ENCODE results near the gene MYRIP. TPM values are rescaled to one million over a fixed set of nuclear protein-coding genes. Genes with fewer than 3 reads are reported as not detected.

The MYRIP gene
- total RNA-seq, 1 donor from 2014 or later: 0.70 TPM

GRCh38 chr3:39941931-39942330, 132.5 kb downstream of the MYRIP start:
- DNase-seq (ENCODE audit: low spot score): no peak
- intact Hi-C loops (cut with DNase I): no loop called here

GRCh38 chr3:39960515-39961191, 151.2 kb downstream of the MYRIP start:
- DNase-seq (ENCODE audit: low spot score): no peak
- intact Hi-C loops (cut with DNase I): loop anchor here (5.0 kb wide), 1 partner anchor 48 kb away; no protein-coding TSS in a partner anchor

GRCh38 chr3:39961230-39961629, 151.8 kb downstream of the MYRIP start:
- DNase-seq (ENCODE audit: low spot score): no peak
- intact Hi-C loops (cut with DNase I): loop anchor here (5.0 kb wide), 1 partner anchor 49 kb away; no protein-coding TSS in a partner anchor

- intact Hi-C loops (cut with DNase I): loop anchor here (5.0 kb wide), 1 partner anchor 50 kb away; no protein-coding TSS in a partner anchor
- DNase-seq (ENCODE audit: low spot score): no peak
Observed at GRCh38 chr3:39962581-39962980, 153.2 kb downstream of the MYRIP start.

- no peak for DNase-seq (ENCODE audit: low spot score)
- intact Hi-C loops (cut with DNase I): no loop called here
Observed at GRCh38 chr3:39965461-39965860, 156.1 kb downstream of the MYRIP start.

GRCh38 chr3:39965997-39966396, 156.6 kb downstream of the MYRIP start:
- intact Hi-C loops (cut with DNase I): no loop called here
- DNase-seq (ENCODE audit: low spot score): no peak

GRCh38 chr3:39970982-39971381, 161.6 kb downstream of the MYRIP start:
- intact Hi-C loops (cut with DNase I): no loop called here

GRCh38 chr3:39971559-39972031, 162.2 kb downstream of the MYRIP start:
- intact Hi-C loops (cut with DNase I): no loop called here
- DNase-seq (ENCODE audit: low spot score): no peak

More at GRCh38 chr3:39970982-39971381, 161.6 kb downstream of the MYRIP start:
- no peak for DNase-seq (ENCODE audit: low spot score)

GRCh38 chr3:39972508-39972907, 163.1 kb downstream of the MYRIP start:
- no peak for DNase-seq (ENCODE audit: low spot score)
- intact Hi-C loops (cut with DNase I): no loop called here

GRCh38 chr3:39977058-39977794, 167.8 kb downstream of the MYRIP start:
- intact Hi-C loops (cut with DNase I): no loop called here
- no peak for DNase-seq (ENCODE audit: low spot score)

- DNase-seq (ENCODE audit: low spot score): no peak
Observed at GRCh38 chr3:39978308-39978707, 168.9 kb downstream of the MYRIP start.

GRCh38 chr3:39980058-39980457, 170.6 kb downstream of the MYRIP start:
- no peak for DNase-seq (ENCODE audit: low spot score)
- intact Hi-C loops (cut with DNase I): no loop called here

More at GRCh38 chr3:39978308-39978707, 168.9 kb downstream of the MYRIP start:
- intact Hi-C loops (cut with DNase I): no loop called here

GRCh38 chr3:39980781-39981180, 171.4 kb downstream of the MYRIP start:
- DNase-seq (ENCODE audit: low spot score): no peak
- intact Hi-C loops (cut with DNase I): no loop called here

GRCh38 chr3:39981547-39982184, 172.3 kb downstream of the MYRIP start:
- no peak for DNase-seq (ENCODE audit: low spot score)
- intact Hi-C loops (cut with DNase I): no loop called here

GRCh38 chr3:39982665-39983357, 173.4 kb downstream of the MYRIP start:
- DNase-seq (ENCODE audit: low spot score): no peak
- intact Hi-C loops (cut with DNase I): no loop called here

- DNase-seq (ENCODE audit: low spot score): no peak
- intact Hi-C loops (cut with DNase I): loop anchor here (10.0 kb wide), 1 partner anchor 275 kb away; no protein-coding TSS in a partner anchor
Observed at GRCh38 chr3:39989746-39990145, 180.3 kb downstream of the MYRIP start.

- no peak for DNase-seq (ENCODE audit: low spot score)
- intact Hi-C loops (cut with DNase I): loop anchor here (10.0 kb wide), 1 partner anchor 276 kb away; no protein-coding TSS in a partner anchor
Observed at GRCh38 chr3:39990532-39990931, 181.1 kb downstream of the MYRIP start.

GRCh38 chr3:40008796-40009195, 199.4 kb downstream of the MYRIP start:
- intact Hi-C loops (cut with DNase I): no loop called here
- DNase-seq (ENCODE audit: low spot score): no peak

- intact Hi-C loops (cut with DNase I): no loop called here
- no peak for DNase-seq (ENCODE audit: low spot score)
Observed at GRCh38 chr3:40009991-40010390, 200.6 kb downstream of the MYRIP start.

GRCh38 chr3:40012381-40012780, 203.0 kb downstream of the MYRIP start:
- intact Hi-C loops (cut with DNase I): no loop called here
- no peak for DNase-seq (ENCODE audit: low spot score)
